CD4-positive, alpha-beta T cell (primary cell): ENCODE results near the gene TET2. TPM values are rescaled to one million over a fixed set of nuclear protein-coding genes. Genes with fewer than 3 reads are reported as not detected.

ENCODE experiments used
- ATAC-seq: fragments of 200-7000 bp; cut with Tn5 transposase; one replicate; pipeline ENCODE4 v1.10.0; 2022; ENCODE audit warnings: mild to moderate bottlenecking; ENCODE audit not compliant: poor library complexity
- CTCF ChIA-PET: fragments of 350-600 bp; sonication (Branson Sonifier 250); formaldehyde crosslinking; loops from one replicate; lab custom pipeline; 2021; ENCODE audit warnings: antibody characterized with exemption, inconsistent platforms; lab: Charles Lee
- POLR2A ChIA-PET: fragments of 350-600 bp; sonication (Branson Sonifier 250); formaldehyde crosslinking; loops from one replicate; lab custom pipeline; 2021; ENCODE audit warnings: antibody characterized with exemption, inconsistent platforms; lab: Charles Lee
- DNase-seq, 14 experiments: peaks; one replicate each; pipeline ENCODE4 v3.0.0-alpha.2; 2013 to 2020; ENCODE audit warnings: mixed read lengths in 2 of 14
- H3K27ac ChIP-seq, 2 donors: one replicate each; pipeline versions ENCODE4 v1.5.1 to v1.7.0; 2013; ENCODE audit warnings: low read length in 2 of 2, low read depth in 1 of 2, mild to moderate bottlenecking in 1 of 2
- H3K27me3 ChIP-seq, 2 experiments: 1 replicate in 1 of 2; 2 replicates in 1 of 2; pipeline versions ENCODE4 v1.6.1 to v1.7.0; 2013; ENCODE audit warnings: low read length in 2 of 2, control low read depth in 1 of 2, mild to moderate bottlenecking in 1 of 2, moderate library complexity in 1 of 2; ENCODE audit not compliant: insufficient read depth in 2 of 2, control insufficient read depth in 1 of 2
- H3K36me3 ChIP-seq: one replicate; pipeline ENCODE4 v1.6.1; 2013; ENCODE audit warnings: low read length, control low read depth; ENCODE audit not compliant: insufficient read depth
- H3K4me1 ChIP-seq: one replicate; pipeline ENCODE4 v1.6.1; 2013; ENCODE audit warnings: low read length, control low read depth; ENCODE audit not compliant: insufficient read depth
- H3K4me3 ChIP-seq: one replicate; pipeline ENCODE4 v1.5.1; 2013; ENCODE audit warnings: mild to moderate bottlenecking, low read length, moderate library complexity
- H3K9me3 ChIP-seq, 2 experiments: 1 replicate in 1 of 2; 2 replicates in 1 of 2; pipeline versions ENCODE4 v1.6.1 to v1.7.0; 2013; ENCODE audit warnings: low read length in 2 of 2, mild to moderate bottlenecking in 2 of 2, control low read depth in 1 of 2, moderate library complexity in 1 of 2; ENCODE audit not compliant: control insufficient read depth in 1 of 2, insufficient read depth in 1 of 2
- H3K27ac Mint-ChIP-seq: one replicate; pipeline ENCODE4 v1.8.0; 2020; ENCODE audit warnings: mixed read lengths
- H3K27me3 Mint-ChIP-seq: one replicate; pipeline ENCODE4 v1.8.0; 2021; ENCODE audit warnings: mixed read lengths
- H3K36me3 Mint-ChIP-seq: one replicate; pipeline ENCODE4 v1.8.0; 2021; ENCODE audit warnings: low read depth, mixed read lengths
- H3K4me1 Mint-ChIP-seq: one replicate; pipeline ENCODE4 v1.8.0; 2021; ENCODE audit warnings: low read depth, mixed read lengths
- H3K4me3 Mint-ChIP-seq: one replicate; pipeline ENCODE4 v1.8.0; 2020; ENCODE audit warnings: mild to moderate bottlenecking, mixed read lengths
- H3K9me3 Mint-ChIP-seq: one replicate; pipeline ENCODE4 v1.8.0; 2020; ENCODE audit warnings: mixed read lengths
- CTCF ChIP-seq: fragments of 200-600 bp; IDR thresholded peaks from one replicate; pipeline ENCODE4 v1.8.0; 2022; ENCODE audit warnings: antibody characterized with exemption, mild to moderate bottlenecking
- intact Hi-C, 2 experiments: fragments of 100-400 bp; cut with DNase I in 1 of 2; cut with micrococcal nuclease in 1 of 2; formaldehyde crosslinking; loops; one replicate each; pipeline versions ENCODE4 v1.15.1 to v1.9.0; 2023 to 2025; cut with DNase I, micrococcal nuclease
- total RNA-seq, 174 experiments: library from RNA in 2 of 174; stranded (reverse) in 2 of 174; gene quantifications; one replicate each; pipeline ENCODE4 v1.2.3 and lab custom pipeline; 2021 to 2026

The TET2 gene
- total RNA-seq, 2 experiments from 2014 or later = 31.0 to 32.0 TPM

GRCh38 chr4:105127170-105127445 is 19.6 kb upstream of the TET2 start:
- no peaks in the 10 kb centered on the region for H3K4me1 Mint-ChIP-seq
- DNase-seq (no peak), ATAC-seq (no peak)
- no peak overlapping the region for H3K27ac Mint-ChIP-seq
- Histone ChIP-seq H3K27me3 (no peaks in the 10 kb centered on the region), H3K4me3 (no peak overlapping the region), H3K36me3 (no peaks in the 10 kb centered on the region), H3K9me3 (no peaks in the 10 kb centered on the region), H3K27ac (no peak overlapping the region), H3K4me1 (no peaks in the 10 kb centered on the region)
- no peak for TF ChIP-seq CTCF
- H3K9me3 Mint-ChIP-seq = no peaks in the 10 kb centered on the region
- CTCF ChIA-PET = no interaction called here
- no peaks in the 10 kb centered on the region for H3K27me3 Mint-ChIP-seq
- POLR2A ChIA-PET = no interaction called here
- H3K4me3 Mint-ChIP-seq = no peak overlapping the region
- H3K36me3 Mint-ChIP-seq = no peaks in the 10 kb centered on the region
- intact Hi-C loops = no loop called here

- Histone ChIP-seq H3K9me3 (no peaks in the 10 kb centered on the region), H3K36me3 (no peaks in the 10 kb centered on the region), H3K4me1 (no peaks in the 10 kb centered on the region), H3K4me3 (no peak overlapping the region), H3K27me3 (no peaks in the 10 kb centered on the region), H3K27ac (no peak overlapping the region)
- Mint-ChIP-seq H3K36me3 (no peaks in the 10 kb centered on the region), H3K27me3 (no peaks in the 10 kb centered on the region), H3K9me3 (no peaks in the 10 kb centered on the region), H3K4me1 (no peaks in the 10 kb centered on the region), H3K27ac (no peak overlapping the region), H3K4me3 (no peak overlapping the region)
- CTCF ChIA-PET = no interaction called here
- POLR2A ChIA-PET = no interaction called here
- TF ChIP-seq CTCF = no peak
- DNase-seq = no peak
- intact Hi-C loops = no loop called here
- ATAC-seq = no peak
Observed at GRCh38 chr4:105128208-105128607, 18.5 kb upstream of the TET2 start.

- Histone ChIP-seq H3K27me3 (no peaks in the 10 kb centered on the region), H3K36me3 (no peaks in the 10 kb centered on the region), H3K27ac (no peak overlapping the region), H3K4me3 (no peak overlapping the region), H3K4me1 (no peaks in the 10 kb centered on the region), H3K9me3 (no peaks in the 10 kb centered on the region)
- H3K27me3 Mint-ChIP-seq = no peaks in the 10 kb centered on the region
- H3K36me3 Mint-ChIP-seq = no peaks in the 10 kb centered on the region
- H3K9me3 Mint-ChIP-seq = no peaks in the 10 kb centered on the region
- DNase-seq = no peak
- no peak for TF ChIP-seq CTCF
- ChIA-PET POLR2A (no interaction called here), CTCF (no interaction called here)
- no peak for ATAC-seq
- H3K4me1 Mint-ChIP-seq = no peaks in the 10 kb centered on the region
- no peak overlapping the region for H3K4me3 Mint-ChIP-seq
- intact Hi-C loops = no loop called here
- no peak overlapping the region for H3K27ac Mint-ChIP-seq
Observed at GRCh38 chr4:105129286-105130040, 17.2 kb upstream of the TET2 start.
